Measurements from ENCODE around the gene SPATA21.

The SPATA21 gene

GRCh38 chr1:16451841-16452528, 14.8 kb upstream of the SPATA21 start:
- no peak for DNase-seq (ENCODE audit: low read depth in 3 of 3)

- no peak for DNase-seq (ENCODE audit: low read depth in 3 of 3)
These were observed 13.7 kb upstream of the SPATA21 start for GRCh38 chr1:16450863-16451481.

DNA sequence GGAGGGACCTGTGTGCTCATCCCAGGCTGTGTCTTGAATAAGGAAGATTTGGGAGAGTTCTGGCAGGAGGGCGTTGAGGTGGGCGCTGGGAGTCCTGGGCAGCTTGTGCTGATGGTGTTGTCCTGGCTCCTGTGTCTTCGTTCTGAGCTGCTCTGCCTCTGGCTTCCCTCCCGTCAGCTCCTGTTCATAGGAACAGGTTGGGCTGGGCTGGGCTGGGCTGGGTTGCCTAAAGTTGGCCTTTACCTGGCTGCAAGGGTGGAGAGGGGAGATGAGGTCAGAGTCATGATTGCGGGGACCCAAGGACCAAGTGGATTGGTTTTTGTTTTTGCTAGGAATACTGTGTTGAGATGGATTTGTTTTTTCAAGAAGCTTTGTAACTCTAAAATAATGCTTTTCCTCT, 12.4 kb upstream of the SPATA21 start:
- no peak for DNase-seq (ENCODE audit: low read depth in 3 of 3)

GRCh38 chr1:16449065-16449464, 11.8 kb upstream of the SPATA21 start:
- DNase-seq (ENCODE audit: low read depth in 3 of 3), result no peak

DNA sequence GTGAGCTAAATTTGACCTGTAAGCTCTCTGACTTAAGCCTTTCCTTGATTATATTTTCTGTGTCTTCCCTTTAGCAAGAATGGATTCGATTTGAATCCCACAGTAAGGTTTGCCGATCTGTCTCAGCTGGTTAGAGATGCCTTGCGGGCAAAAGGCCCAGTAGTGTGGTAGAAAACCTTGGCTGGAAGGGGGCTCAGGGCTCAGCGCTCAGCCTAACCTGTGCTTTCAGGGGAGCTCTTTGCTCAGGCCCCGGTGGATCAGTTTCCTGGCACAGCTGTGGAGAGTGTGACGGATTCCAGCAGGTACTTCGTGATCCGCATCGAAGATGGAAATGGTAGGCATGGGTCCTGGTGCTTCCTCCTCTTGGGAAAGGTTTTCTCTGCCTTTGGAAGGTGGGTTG, 10.4 kb upstream of the SPATA21 start:
- no peak for DNase-seq (ENCODE audit: low read depth in 3 of 3)

DNA sequence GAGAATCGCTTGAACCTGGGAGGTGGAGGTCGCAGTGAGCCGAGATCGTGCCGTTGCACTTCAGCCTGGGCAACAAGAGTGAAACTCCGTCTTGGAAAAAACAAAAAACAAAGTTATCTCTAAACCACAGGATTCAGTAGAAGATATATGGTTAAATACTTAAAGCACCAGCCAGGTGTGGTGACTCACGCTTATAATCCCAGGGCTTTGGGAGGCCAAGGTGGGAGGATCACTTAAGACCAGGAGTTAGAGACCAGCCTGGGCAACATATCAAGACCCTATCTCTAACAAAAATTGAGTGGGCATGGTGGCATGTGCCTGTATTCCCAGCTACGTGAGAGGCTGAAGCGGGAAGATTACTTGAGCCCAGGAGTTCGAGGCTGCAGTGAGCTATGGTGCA, 8.9 kb upstream of the SPATA21 start:
- DNase-seq (ENCODE audit: low read depth in 3 of 3), result no peak

DNA sequence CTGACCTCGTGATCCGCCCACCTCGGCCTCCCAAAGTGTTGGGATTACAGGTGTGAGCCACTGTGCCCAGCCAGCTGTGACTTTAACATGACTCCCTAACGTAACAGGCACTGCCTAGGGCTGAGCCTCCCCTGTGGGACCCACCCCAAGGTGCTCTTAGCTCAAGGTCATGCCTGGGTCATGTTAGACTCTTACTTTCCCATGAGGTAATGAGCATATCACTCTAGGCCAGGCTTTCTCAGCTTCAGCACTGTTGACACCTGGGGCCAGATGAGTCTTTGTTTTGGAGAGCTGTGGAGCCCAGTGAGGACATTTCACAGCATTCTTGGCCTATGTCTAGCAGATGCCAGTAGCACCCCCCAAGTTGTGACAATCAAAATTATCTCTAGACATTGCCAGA, 7.8 kb upstream of the SPATA21 start:
- DNase-seq (ENCODE audit: low read depth in 3 of 3), result no peak

- DNase-seq (ENCODE audit: low read depth in 3 of 3), result no peak
These were observed 6.9 kb upstream of the SPATA21 start for GRCh38 chr1:16443975-16444770.

- DNase-seq (ENCODE audit: low read depth in 3 of 3), result no peak
These were observed 5.7 kb upstream of the SPATA21 start for GRCh38 chr1:16442941-16443340.

DNA sequence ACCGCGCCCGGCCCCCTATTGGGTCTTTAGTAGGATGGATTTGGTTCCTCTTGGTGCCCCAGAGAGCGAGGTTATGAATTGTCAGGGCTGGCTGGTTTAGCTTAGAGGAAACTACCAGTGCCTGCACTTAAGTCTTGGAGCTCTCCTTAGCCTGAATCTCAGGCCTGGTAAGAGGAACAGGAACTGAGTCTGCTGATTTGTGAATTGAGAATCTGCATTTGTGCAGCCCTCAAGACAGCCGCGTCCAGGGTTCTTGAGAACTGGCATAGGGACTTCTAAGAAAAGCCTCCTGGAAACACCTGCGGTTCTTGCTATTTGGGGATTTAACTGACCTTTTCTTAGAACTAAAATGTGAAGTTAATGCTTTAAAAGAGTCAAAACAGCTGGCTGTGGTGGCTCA, 5.0 kb upstream of the SPATA21 start:
- no peak for DNase-seq (ENCODE audit: low read depth in 3 of 3)

- DNase-seq (ENCODE audit: low read depth in 3 of 3), result peak in 1 of 3 experiments; percentile 5
These were observed 4.0 kb upstream of the SPATA21 start for GRCh38 chr1:16441282-16441665.

GRCh38 chr1:16440470-16441281, 3.5 kb upstream of the SPATA21 start, which contains the start of gene NECAP2:
Gene NECAP2, plus strand, starts transcription at chr1:16440724. Its CDS starts 38 bp downstream, at chr1:16440762.
- DNase-seq (ENCODE audit: low read depth in 3 of 3), result peak; percentile 92 to 95 (median 93)

DNA sequence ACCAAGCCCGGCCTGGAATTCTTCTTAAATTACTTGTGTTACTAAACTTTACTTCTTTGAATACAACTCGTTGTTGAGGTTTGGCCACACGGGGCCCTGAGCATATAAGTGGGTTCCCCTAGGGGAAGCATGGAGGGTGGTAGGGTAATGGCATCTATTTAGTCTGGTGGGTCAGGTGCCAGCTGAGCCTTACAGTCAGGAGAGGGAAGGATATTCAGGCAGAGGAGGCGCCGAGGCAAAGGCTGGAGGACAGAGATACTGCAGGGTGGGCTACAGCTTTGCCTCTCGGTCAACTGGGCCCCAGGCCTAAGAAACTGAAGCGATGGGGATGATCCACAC, 2.9 kb upstream of the SPATA21 start:
- DNase-seq (ENCODE audit: low read depth in 3 of 3), result no peak

GRCh38 chr1:16438924-16439323, 1.7 kb upstream of the SPATA21 start:
- DNase-seq (ENCODE audit: low read depth in 3 of 3), result no peak

GRCh38 chr1:16438516-16438915, 1.3 kb upstream of the SPATA21 start:
- no peak for DNase-seq (ENCODE audit: low read depth in 3 of 3)

GRCh38 chr1:16434501-16434900, 2.7 kb downstream of the SPATA21 start:
- DNase-seq (ENCODE audit: low read depth in 3 of 3), result no peak

DNA sequence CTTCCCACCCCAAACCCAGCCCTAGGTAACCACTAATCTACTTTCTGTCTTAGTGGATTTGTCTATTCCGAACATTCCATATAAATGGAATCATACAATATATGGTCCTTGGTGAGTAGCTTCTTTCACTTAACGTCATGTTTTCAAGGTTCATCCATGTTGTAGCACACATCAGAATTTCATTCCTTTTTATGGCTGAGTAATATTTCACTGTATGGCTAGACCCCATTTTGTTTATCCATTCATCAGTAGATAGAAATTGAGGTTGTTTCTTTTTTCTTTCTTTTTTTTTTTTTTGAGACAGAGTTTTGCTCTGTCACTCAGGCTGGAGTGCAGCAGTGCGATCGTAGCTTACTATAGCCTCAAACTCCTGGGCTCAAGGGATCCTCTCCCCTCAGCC, 3.2 kb downstream of the SPATA21 start:
- no peak for DNase-seq (ENCODE audit: low read depth in 3 of 3)

GRCh38 chr1:16433030-16433429, 4.2 kb downstream of the SPATA21 start:
- DNase-seq (ENCODE audit: low read depth in 3 of 3), result no peak

DNA sequence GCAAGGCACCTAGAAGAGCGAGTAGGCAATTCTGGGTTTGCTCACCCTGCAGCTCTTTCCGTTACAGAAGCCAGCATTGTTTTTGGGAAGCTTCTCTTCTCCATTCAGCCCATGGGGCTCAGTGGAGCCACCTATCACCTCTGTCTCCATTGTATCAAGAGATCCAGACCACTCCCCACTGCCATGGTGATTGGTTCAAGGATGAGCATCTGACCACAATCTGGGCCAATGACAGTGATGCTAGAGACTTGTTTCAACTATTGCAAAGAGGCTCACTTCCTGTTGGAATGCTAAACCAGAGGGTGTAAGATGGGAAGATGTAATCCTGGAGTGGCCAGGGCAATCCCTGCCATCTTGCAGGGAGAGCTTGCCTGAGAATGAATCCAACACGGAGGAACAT, 6.6 kb downstream of the SPATA21 start:
- DNase-seq (ENCODE audit: low read depth in 3 of 3), result no peak

- DNase-seq (ENCODE audit: low read depth in 3 of 3), result no peak
These were observed 11.8 kb downstream of the SPATA21 start for GRCh38 chr1:16425125-16426025.

- DNase-seq (ENCODE audit: low read depth in 3 of 3), result no peak
These were observed 15.2 kb downstream of the SPATA21 start for GRCh38 chr1:16422041-16422440.
